ENCODE data around the gene INTS4.
"Not testable (repeated sequence)": the region's sequence is repeated elsewhere in the genome, so short reads cannot be mapped to it uniquely, and the experiment has no call there.

The INTS4 gene

GRCh38 chr11:77884186-77884828 is 110.2 kb downstream of the INTS4 start:
- 70% methylated on average over 4 of the region's 6 CpGs for WGBS (ENCODE audit: insufficient coverage)
- Histone ChIP-seq H3K4me3 (ENCODE audit: control insufficient read depth in 1 of 7, extremely low read depth in 1 of 7, insufficient read depth in 4 of 7, low read depth in 2 of 7, low read length in 6 of 7) (no peak overlapping the region), H3K36me3 (ENCODE audit: control insufficient read depth in 4 of 4, insufficient read depth in 4 of 4, low read length in 3 of 4) (peaks cover 17 to 53% (median 33%) of the 10 kb centered on the region in 4 experiments), H3K27me3 (replicated peaks in 2 of 5; ENCODE audit: control insufficient read depth in 4 of 5, insufficient read depth in 5 of 5, low read length in 4 of 5) (no peaks in the 10 kb centered on the region), H3K27ac (ENCODE audit: insufficient read depth in 1 of 2, low read depth in 1 of 2, low read length in 2 of 2, poor library complexity in 1 of 2, severe bottlenecking in 2 of 2) (no peak overlapping the region), H3K4me1 (ENCODE audit: control extremely low read depth in 1 of 4, control insufficient read depth in 4 of 4, insufficient read depth in 4 of 4, low read length in 3 of 4) (peaks cover 0 to 4% (median 2%) of the 10 kb centered on the region in 4 experiments), H3K9me3 (ENCODE audit: control extremely low read depth in 1 of 5, control insufficient read depth in 4 of 5, insufficient read depth in 2 of 5, low read depth in 1 of 5, low read length in 4 of 5) (no peaks in the 10 kb centered on the region)
- ChIA-PET CTCF (no interaction called here), POLR2A (no interaction called here)
- no peak for DNase-seq

- Histone ChIP-seq H3K36me3 (ENCODE audit: control insufficient read depth in 4 of 4, insufficient read depth in 4 of 4, low read length in 3 of 4) (peaks cover 21 to 58% (median 35%) of the 10 kb centered on the region in 4 experiments), H3K9me3 (ENCODE audit: control extremely low read depth in 1 of 5, control insufficient read depth in 4 of 5, insufficient read depth in 2 of 5, low read depth in 1 of 5, low read length in 4 of 5) (no peaks in the 10 kb centered on the region), H3K4me1 (ENCODE audit: control extremely low read depth in 1 of 4, control insufficient read depth in 4 of 4, insufficient read depth in 4 of 4, low read length in 3 of 4) (peaks cover 0 to 6% (median 5%) of the 10 kb centered on the region in 4 experiments), H3K4me3 (ENCODE audit: control insufficient read depth in 1 of 7, extremely low read depth in 1 of 7, insufficient read depth in 4 of 7, low read depth in 2 of 7, low read length in 6 of 7) (no peak overlapping the region), H3K27me3 (replicated peaks in 2 of 5; ENCODE audit: control insufficient read depth in 4 of 5, insufficient read depth in 5 of 5, low read length in 4 of 5) (no peaks in the 10 kb centered on the region), H3K27ac (ENCODE audit: insufficient read depth in 1 of 2, low read depth in 1 of 2, low read length in 2 of 2, poor library complexity in 1 of 2, severe bottlenecking in 2 of 2) (no peak overlapping the region)
- WGBS (ENCODE audit: insufficient coverage) = no CpG with 5 or more reads among the region's 5 CpGs
- ChIA-PET CTCF (no interaction called here), POLR2A (no interaction called here)
- no peak for DNase-seq
Observed at GRCh38 chr11:77883775-77884174, 110.7 kb downstream of the INTS4 start.

- H3K4me3 ChIP-seq (ENCODE audit: control insufficient read depth in 1 of 7, extremely low read depth in 1 of 7, insufficient read depth in 4 of 7, low read depth in 2 of 7, low read length in 6 of 7) = no peak overlapping the region
- ChIA-PET CTCF (interaction anchor here (1.5 kb wide), 1 partner anchor 9 kb away, joined by 4 read pairs; no protein-coding TSS in a partner anchor), POLR2A (no interaction called here)
- peaks cover 0 to 6% (median 5%) of the 10 kb centered on the region in 4 experiments for H3K4me1 ChIP-seq (ENCODE audit: control extremely low read depth in 1 of 4, control insufficient read depth in 4 of 4, insufficient read depth in 4 of 4, low read length in 3 of 4)
- no peak overlapping the region for H3K27ac ChIP-seq (ENCODE audit: insufficient read depth in 1 of 2, low read depth in 1 of 2, low read length in 2 of 2, poor library complexity in 1 of 2, severe bottlenecking in 2 of 2)
- H3K36me3 ChIP-seq (ENCODE audit: control insufficient read depth in 4 of 4, insufficient read depth in 4 of 4, low read length in 3 of 4) = peaks cover 27 to 65% (median 40%) of the 10 kb centered on the region in 4 experiments
- DNase-seq = no peak
- 100% methylated on average over 1 of the region's 3 CpGs for WGBS (ENCODE audit: insufficient coverage)
- no peaks in the 10 kb centered on the region for H3K9me3 ChIP-seq (ENCODE audit: control extremely low read depth in 1 of 5, control insufficient read depth in 4 of 5, insufficient read depth in 2 of 5, low read depth in 1 of 5, low read length in 4 of 5)
- H3K27me3 ChIP-seq (replicated peaks in 2 of 5; ENCODE audit: control insufficient read depth in 4 of 5, insufficient read depth in 5 of 5, low read length in 4 of 5) = no peaks in the 10 kb centered on the region
Observed at GRCh38 chr11:77882396-77882795, 112.1 kb downstream of the INTS4 start.

GRCh38 chr11:77879218-77879617 is 115.2 kb downstream of the INTS4 start:
- Histone ChIP-seq H3K27ac (ENCODE audit: insufficient read depth in 1 of 2, low read depth in 1 of 2, low read length in 2 of 2, poor library complexity in 1 of 2, severe bottlenecking in 2 of 2) (no peak overlapping the region), H3K36me3 (ENCODE audit: control insufficient read depth in 4 of 4, insufficient read depth in 4 of 4, low read length in 3 of 4) (peaks cover 38 to 75% (median 48%) of the 10 kb centered on the region in 4 experiments), H3K9me3 (ENCODE audit: control extremely low read depth in 1 of 5, control insufficient read depth in 4 of 5, insufficient read depth in 2 of 5, low read depth in 1 of 5, low read length in 4 of 5) (no peaks in the 10 kb centered on the region), H3K27me3 (replicated peaks in 2 of 5; ENCODE audit: control insufficient read depth in 4 of 5, insufficient read depth in 5 of 5, low read length in 4 of 5) (no peaks in the 10 kb centered on the region), H3K4me1 (ENCODE audit: control extremely low read depth in 1 of 4, control insufficient read depth in 4 of 4, insufficient read depth in 4 of 4, low read length in 3 of 4) (peaks cover 0 to 6% (median 5%) of the 10 kb centered on the region in 4 experiments), H3K4me3 (ENCODE audit: control insufficient read depth in 1 of 7, extremely low read depth in 1 of 7, insufficient read depth in 4 of 7, low read depth in 2 of 7, low read length in 6 of 7) (no peak overlapping the region)
- ChIA-PET CTCF (no interaction called here), POLR2A (no interaction called here)
- 71% methylated on average over 1 of the region's 3 CpGs for WGBS (ENCODE audit: insufficient coverage)
- DNase-seq = peak; percentile 16 to 69 (median 62)

GRCh38 chr11:77878247-77878646 is 116.2 kb downstream of the INTS4 start:
- H3K4me3 ChIP-seq (ENCODE audit: control insufficient read depth in 1 of 7, extremely low read depth in 1 of 7, insufficient read depth in 4 of 7, low read depth in 2 of 7, low read length in 6 of 7); DNase-seq; H3K4me1 ChIP-seq (ENCODE audit: control extremely low read depth in 1 of 4, control insufficient read depth in 4 of 4, insufficient read depth in 4 of 4, low read length in 3 of 4); H3K9me3 ChIP-seq (ENCODE audit: control extremely low read depth in 1 of 5, control insufficient read depth in 4 of 5, insufficient read depth in 2 of 5, low read depth in 1 of 5, low read length in 4 of 5); H3K27me3 ChIP-seq (replicated peaks in 2 of 5; ENCODE audit: control insufficient read depth in 4 of 5, insufficient read depth in 5 of 5, low read length in 4 of 5); POLR2A ChIA-PET; H3K27ac ChIP-seq (ENCODE audit: insufficient read depth in 1 of 2, low read depth in 1 of 2, low read length in 2 of 2, poor library complexity in 1 of 2, severe bottlenecking in 2 of 2); CTCF ChIA-PET: not testable (repeated sequence)
- 97% methylated on average over 4 of the region's 4 CpGs for WGBS (ENCODE audit: insufficient coverage)
- H3K36me3 ChIP-seq (ENCODE audit: control insufficient read depth in 4 of 4, insufficient read depth in 4 of 4, low read length in 3 of 4) = peaks cover 32 to 66% (median 42%) of the 10 kb centered on the region in 4 experiments

- WGBS (ENCODE audit: insufficient coverage) = 100% methylated on average over 1 of the region's 3 CpGs
- no peaks in the 10 kb centered on the region for H3K9me3 ChIP-seq (ENCODE audit: control extremely low read depth in 1 of 5, control insufficient read depth in 4 of 5, insufficient read depth in 2 of 5, low read depth in 1 of 5, low read length in 4 of 5)
- H3K27me3 ChIP-seq (replicated peaks in 2 of 5; ENCODE audit: control insufficient read depth in 4 of 5, insufficient read depth in 5 of 5, low read length in 4 of 5) = no peaks in the 10 kb centered on the region
- peaks cover 30 to 56% (median 41%) of the 10 kb centered on the region in 4 experiments for H3K36me3 ChIP-seq (ENCODE audit: control insufficient read depth in 4 of 4, insufficient read depth in 4 of 4, low read length in 3 of 4)
- H3K4me3 ChIP-seq (ENCODE audit: control insufficient read depth in 1 of 7, extremely low read depth in 1 of 7, insufficient read depth in 4 of 7, low read depth in 2 of 7, low read length in 6 of 7) = no peak overlapping the region
- no peak overlapping the region for H3K27ac ChIP-seq (ENCODE audit: insufficient read depth in 1 of 2, low read depth in 1 of 2, low read length in 2 of 2, poor library complexity in 1 of 2, severe bottlenecking in 2 of 2)
- peaks cover 0 to 6% (median 5%) of the 10 kb centered on the region in 4 experiments for H3K4me1 ChIP-seq (ENCODE audit: control extremely low read depth in 1 of 4, control insufficient read depth in 4 of 4, insufficient read depth in 4 of 4, low read length in 3 of 4)
- ChIA-PET CTCF (no interaction called here), POLR2A (no interaction called here)
- DNase-seq = no peak
Observed at GRCh38 chr11:77876045-77876444, 118.4 kb downstream of the INTS4 start.

GRCh38 chr11:77874206-77874605 is 120.3 kb downstream of the INTS4 start:
- CTCF ChIA-PET = interaction anchor here (1.4 kb wide), 1 partner anchor 8 kb away, joined by 4 read pairs; no protein-coding TSS in a partner anchor
- Histone ChIP-seq H3K4me3 (ENCODE audit: control insufficient read depth in 1 of 7, extremely low read depth in 1 of 7, insufficient read depth in 4 of 7, low read depth in 2 of 7, low read length in 6 of 7) (no peak overlapping the region), H3K9me3 (ENCODE audit: control extremely low read depth in 1 of 5, control insufficient read depth in 4 of 5, insufficient read depth in 2 of 5, low read depth in 1 of 5, low read length in 4 of 5) (no peaks in the 10 kb centered on the region), H3K27ac (ENCODE audit: insufficient read depth in 1 of 2, low read depth in 1 of 2, low read length in 2 of 2, poor library complexity in 1 of 2, severe bottlenecking in 2 of 2) (no peak overlapping the region), H3K36me3 (ENCODE audit: control insufficient read depth in 4 of 4, insufficient read depth in 4 of 4, low read length in 3 of 4) (peaks cover 24 to 44% (median 43%) of the 10 kb centered on the region in 4 experiments), H3K27me3 (replicated peaks in 2 of 5; ENCODE audit: control insufficient read depth in 4 of 5, insufficient read depth in 5 of 5, low read length in 4 of 5) (no peaks in the 10 kb centered on the region), H3K4me1 (ENCODE audit: control extremely low read depth in 1 of 4, control insufficient read depth in 4 of 4, insufficient read depth in 4 of 4, low read length in 3 of 4) (peaks cover 0 to 4% (median under 1%) of the 10 kb centered on the region in 4 experiments)
- POLR2A ChIA-PET = no interaction called here
- WGBS (ENCODE audit: insufficient coverage) = 100% methylated on average over 2 of the region's 3 CpGs
- no peak for DNase-seq

Measured in common myeloid progenitor, CD34-positive (primary cell).